Activated T-cell treated with anti-CD3 and anti-CD28 coated beads, Interleukin-2, amount 50 U/mL, for 24 hours (primary cell): ENCODE measurements around the gene THSD4.

Experiments
- DNase-seq: peaks from one replicate; pipeline ENCODE4 v3.0.0-alpha.2; 2020
- H3K27ac Mint-ChIP-seq: 2 replicates; pipeline ENCODE4 v1.8.0; 2020; ENCODE audit warnings: mild to moderate bottlenecking, mixed read lengths
- H3K27me3 Mint-ChIP-seq: 2 replicates; pipeline ENCODE4 v1.8.0; 2020; ENCODE audit warnings: mixed read lengths
- H3K36me3 Mint-ChIP-seq: 2 replicates; pipeline ENCODE4 v1.8.0; 2020; ENCODE audit warnings: low read depth, mixed read lengths
- H3K4me1 Mint-ChIP-seq: 2 replicates; pipeline ENCODE4 v1.8.0; 2020; ENCODE audit warnings: low read depth, mixed read lengths
- H3K4me3 Mint-ChIP-seq: 2 replicates; pipeline ENCODE4 v1.8.0; 2020; ENCODE audit warnings: mild to moderate bottlenecking, moderate library complexity, mixed read lengths
- H3K9me3 Mint-ChIP-seq: 2 replicates; pipeline ENCODE4 v1.8.0; 2020; ENCODE audit warnings: mixed read lengths

THSD4 gene

DNA sequence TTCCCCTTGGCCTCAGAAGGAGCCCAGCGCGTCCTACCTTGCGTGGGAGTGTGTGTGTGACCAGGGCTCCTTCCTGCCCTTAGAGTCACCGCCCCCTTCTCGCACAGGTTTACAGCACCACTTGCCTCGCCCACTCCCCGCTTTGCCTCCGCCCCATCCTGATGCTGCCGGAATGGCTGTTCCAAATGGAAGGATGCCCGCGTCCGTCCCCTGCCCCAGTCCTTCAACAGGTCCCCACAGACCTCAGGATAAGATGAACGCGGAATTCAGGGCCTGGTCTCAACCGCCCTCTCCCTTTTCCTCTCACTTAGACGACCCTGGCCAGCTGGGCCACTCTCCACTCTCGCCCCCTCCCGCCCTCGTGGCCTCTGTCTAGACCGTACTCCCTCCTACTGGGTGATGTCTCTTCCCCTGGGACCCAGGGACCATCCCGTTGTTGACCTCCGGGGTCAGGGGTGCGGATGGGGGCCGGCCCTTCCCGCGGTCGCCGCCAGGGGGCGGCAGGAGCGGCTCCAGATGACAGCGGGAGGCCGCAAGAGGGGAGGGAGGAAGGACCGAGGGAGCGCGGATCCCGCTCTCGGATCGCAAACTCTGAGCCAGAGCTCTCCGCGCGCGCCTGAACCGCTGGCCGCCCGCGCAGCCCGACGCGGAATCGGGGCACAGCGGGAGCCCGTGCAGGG, at the start of gene THSD4:
Gene THSD4 (plus strand): TSS at position 585 of the 680 bp plus-strand sequence.
- no peaks in the 10 kb centered on the region for H3K9me3 Mint-ChIP-seq
- peak within 1 kb of the TSS; percentile 65 for H3K4me3 Mint-ChIP-seq
- H3K27ac Mint-ChIP-seq, result no peak within 1 kb of the TSS
- peaks cover 64% of the 10 kb centered on the region for H3K27me3 Mint-ChIP-seq
- H3K4me1 Mint-ChIP-seq, result peaks cover 12% of the 10 kb centered on the region
- no peaks in the 10 kb centered on the region for H3K36me3 Mint-ChIP-seq
- DNase-seq, result peak; percentile 75

DNA sequence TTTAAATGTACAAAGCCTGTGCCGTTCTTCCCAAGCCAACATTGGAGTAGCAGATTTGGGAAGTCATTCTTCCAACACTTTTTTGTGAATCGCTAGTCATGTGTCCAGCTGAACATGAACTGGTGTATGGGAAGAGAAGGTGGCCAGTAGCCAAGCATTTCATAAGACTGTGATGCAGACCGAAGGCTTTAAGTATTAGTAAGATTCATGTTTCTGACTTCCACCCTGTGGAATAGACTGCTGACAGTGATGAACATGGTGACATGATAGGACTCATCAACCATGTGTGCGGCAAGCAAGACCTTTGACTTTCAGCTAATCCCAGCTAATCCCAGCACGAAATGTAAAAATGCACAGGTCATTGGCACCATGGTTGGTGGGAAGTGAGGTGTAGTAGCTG, 48.3 kb upstream of the THSD4 start:
- Mint-ChIP-seq H3K4me1 (no peaks in the 10 kb centered on the region), H3K27me3 (peaks cover 48% of the 10 kb centered on the region), H3K9me3 (no peaks in the 10 kb centered on the region), H3K4me3 (no peak overlapping the region), H3K36me3 (no peaks in the 10 kb centered on the region), H3K27ac (no peak overlapping the region)
- no peak for DNase-seq

DNA sequence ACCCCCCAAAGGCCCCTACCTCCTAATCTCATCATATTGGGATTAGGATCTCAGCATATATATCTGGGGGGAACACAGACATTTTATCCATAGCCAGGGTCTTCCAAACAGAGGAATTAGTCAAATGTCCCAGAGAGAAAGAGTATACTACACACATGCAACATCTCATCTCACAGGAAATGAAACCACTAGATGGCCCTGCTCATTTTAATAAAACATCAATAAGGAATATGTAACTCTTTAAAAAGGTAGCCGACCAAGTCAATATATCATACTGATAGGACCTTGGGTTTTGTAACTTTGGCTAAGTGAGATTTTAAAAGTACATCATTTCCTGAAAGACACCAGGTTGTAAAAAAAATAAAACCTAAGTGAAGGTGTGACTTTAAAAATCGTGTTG, 45.6 kb upstream of the THSD4 start:
- H3K4me3 Mint-ChIP-seq, result no peak overlapping the region
- no peaks in the 10 kb centered on the region for H3K4me1 Mint-ChIP-seq
- H3K9me3 Mint-ChIP-seq, result no peaks in the 10 kb centered on the region
- no peak overlapping the region for H3K27ac Mint-ChIP-seq
- peaks cover 40% of the 10 kb centered on the region for H3K27me3 Mint-ChIP-seq
- DNase-seq, result no peak
- no peaks in the 10 kb centered on the region for H3K36me3 Mint-ChIP-seq

DNA sequence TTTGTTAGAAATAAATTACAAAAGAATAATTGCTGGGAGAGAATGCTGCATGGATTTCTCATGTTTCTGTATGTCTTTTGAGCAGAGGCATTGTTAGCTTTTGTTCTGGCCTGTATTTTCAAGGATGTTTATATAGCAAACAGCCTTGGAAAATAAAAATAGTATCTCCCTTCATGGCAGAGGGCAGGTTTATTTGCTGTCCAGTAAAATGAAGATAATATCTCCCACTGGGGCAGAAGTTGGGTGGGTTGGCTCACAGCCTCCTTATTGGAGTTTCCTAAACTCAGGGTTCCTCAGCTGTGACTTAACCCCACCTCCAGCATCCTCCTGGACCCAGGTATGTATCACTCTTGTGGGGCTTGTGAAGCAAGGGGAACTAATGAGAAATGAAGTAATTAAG, 43.7 kb upstream of the THSD4 start:
- Mint-ChIP-seq H3K27ac (no peak overlapping the region), H3K27me3 (peaks cover 30% of the 10 kb centered on the region), H3K4me3 (no peak overlapping the region), H3K9me3 (no peaks in the 10 kb centered on the region), H3K4me1 (no peaks in the 10 kb centered on the region), H3K36me3 (no peaks in the 10 kb centered on the region)
- DNase-seq, result no peak

DNA sequence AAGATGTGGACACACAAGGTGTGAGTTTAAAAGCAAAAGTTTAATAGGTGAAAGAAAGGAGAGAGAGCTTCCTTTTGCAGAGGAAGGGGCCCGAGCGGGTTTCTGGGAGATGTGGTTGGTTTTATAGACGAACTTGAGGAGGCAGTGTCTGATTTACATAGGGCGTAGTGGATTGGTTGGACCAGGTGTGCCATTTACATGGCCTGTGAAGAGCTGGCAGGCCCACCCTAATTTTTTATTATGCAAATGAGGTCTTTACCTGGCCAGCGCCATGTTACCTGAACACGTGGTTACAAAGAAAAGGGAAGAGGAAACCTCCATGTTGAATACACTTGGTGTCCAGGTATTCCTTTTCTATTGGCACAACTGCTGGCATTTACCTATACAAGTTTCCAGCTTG, 42.8 kb upstream of the THSD4 start:
- H3K36me3 Mint-ChIP-seq, result no peaks in the 10 kb centered on the region
- DNase-seq, result no peak
- H3K4me1 Mint-ChIP-seq, result no peaks in the 10 kb centered on the region
- H3K27ac Mint-ChIP-seq, result no peak overlapping the region
- H3K27me3 Mint-ChIP-seq, result peaks cover 22% of the 10 kb centered on the region
- H3K4me3 Mint-ChIP-seq, result no peak overlapping the region
- no peaks in the 10 kb centered on the region for H3K9me3 Mint-ChIP-seq

DNA sequence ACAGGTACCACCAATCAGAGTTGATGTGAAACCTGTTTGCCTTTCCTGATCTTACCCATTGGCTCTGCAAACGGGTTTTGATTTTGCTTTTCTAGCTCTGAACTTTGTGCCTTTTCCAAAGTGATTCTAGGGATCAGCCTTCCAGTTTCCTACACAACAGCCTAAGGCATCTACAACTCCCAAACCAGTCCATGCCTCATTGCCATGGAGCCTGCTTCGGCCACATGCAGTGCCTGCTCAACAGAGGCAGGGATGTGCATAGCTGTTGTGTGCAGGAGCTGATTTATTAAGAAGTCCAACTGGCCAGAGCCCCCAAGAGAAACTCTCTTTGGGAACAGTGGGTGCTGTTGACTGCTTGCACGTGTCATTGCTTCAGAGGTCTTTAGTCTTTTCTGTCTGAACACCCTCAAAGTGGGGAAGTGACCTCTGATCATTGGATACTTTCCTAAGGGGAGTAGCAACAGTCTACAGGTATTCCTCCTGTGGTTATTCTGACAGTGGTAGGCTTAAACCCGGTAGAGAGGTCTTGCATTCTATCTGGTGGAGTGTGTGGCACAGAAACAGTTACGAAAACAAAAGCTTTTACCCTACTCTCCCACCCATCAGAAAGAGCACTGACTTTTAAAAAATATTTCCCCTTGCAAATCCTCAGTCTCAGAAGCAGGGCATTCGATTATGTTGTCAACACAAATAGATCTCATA, 36.6 kb upstream of the THSD4 start:
- H3K4me1 Mint-ChIP-seq, result no peaks in the 10 kb centered on the region
- H3K36me3 Mint-ChIP-seq, result no peaks in the 10 kb centered on the region
- DNase-seq, result no peak
- H3K27ac Mint-ChIP-seq, result no peak overlapping the region
- H3K4me3 Mint-ChIP-seq, result no peak overlapping the region
- peaks cover 21% of the 10 kb centered on the region for H3K27me3 Mint-ChIP-seq
- no peaks in the 10 kb centered on the region for H3K9me3 Mint-ChIP-seq

DNA sequence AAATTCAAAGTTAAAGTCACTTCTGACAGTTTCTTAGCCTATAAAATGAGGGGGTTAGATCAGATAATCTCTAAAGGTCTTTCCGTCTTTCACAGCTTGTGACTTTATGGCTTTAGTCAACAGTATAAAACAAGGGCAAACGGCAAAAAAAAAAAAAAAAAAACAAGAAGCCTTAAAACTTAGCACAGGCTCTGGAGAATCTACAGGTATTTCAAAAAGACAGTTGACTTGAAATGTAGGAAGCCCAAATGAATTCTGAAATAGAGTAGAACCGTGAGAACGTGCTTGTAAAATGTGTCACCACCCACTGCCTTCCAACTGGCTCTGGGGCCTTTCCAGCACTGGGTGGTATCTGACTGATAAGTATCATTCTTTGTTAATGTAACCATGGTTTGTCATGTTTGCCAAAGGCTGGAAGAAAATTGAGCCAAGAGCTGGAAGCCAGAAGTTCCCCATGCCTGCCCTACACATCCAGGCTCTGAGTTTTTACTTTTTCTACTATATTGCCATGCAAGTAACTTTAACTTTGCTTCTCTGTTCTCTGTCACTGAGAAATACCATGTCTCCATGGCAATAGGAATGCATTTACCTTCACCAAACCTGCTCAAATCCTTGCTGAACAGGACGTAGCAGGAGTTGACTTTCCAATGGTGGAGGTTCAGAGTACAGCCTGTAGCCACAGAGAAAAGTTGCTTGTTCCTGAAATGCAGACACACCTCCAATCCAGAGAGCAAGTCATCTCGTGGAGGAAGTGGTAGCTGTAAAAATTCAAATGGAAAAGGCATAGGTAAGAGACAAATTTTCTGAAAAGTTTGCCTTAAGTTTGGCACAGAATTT, 35.8 kb upstream of the THSD4 start:
- no peaks in the 10 kb centered on the region for H3K9me3 Mint-ChIP-seq
- no peak for DNase-seq
- H3K36me3 Mint-ChIP-seq, result no peaks in the 10 kb centered on the region
- H3K27me3 Mint-ChIP-seq, result peaks cover 26% of the 10 kb centered on the region
- H3K4me1 Mint-ChIP-seq, result no peaks in the 10 kb centered on the region
- H3K4me3 Mint-ChIP-seq, result no peak overlapping the region
- H3K27ac Mint-ChIP-seq, result no peak overlapping the region

DNA sequence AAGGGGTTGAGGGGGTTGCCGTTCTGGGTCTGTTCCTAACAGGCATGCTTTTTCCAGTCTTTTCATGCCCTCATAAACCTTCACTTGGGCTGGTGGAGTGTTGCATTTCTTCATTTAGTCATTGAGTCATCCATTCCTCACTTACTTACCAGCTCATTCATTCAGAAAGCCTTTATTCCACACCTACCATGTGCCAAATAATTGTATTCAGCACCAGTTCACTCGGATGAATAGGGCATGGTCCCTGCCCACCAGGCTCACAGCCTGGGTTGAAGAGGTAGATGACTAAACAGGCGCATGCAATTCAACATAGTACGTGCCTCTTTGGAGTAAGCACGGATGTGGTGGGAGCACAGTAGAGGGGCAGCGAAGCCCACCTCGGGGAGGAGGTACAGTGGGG, 35.1 kb upstream of the THSD4 start:
- Mint-ChIP-seq H3K4me3 (no peak overlapping the region), H3K4me1 (no peaks in the 10 kb centered on the region), H3K27me3 (peaks cover 32% of the 10 kb centered on the region), H3K27ac (no peak overlapping the region), H3K9me3 (no peaks in the 10 kb centered on the region), H3K36me3 (no peaks in the 10 kb centered on the region)
- DNase-seq, result no peak

DNA sequence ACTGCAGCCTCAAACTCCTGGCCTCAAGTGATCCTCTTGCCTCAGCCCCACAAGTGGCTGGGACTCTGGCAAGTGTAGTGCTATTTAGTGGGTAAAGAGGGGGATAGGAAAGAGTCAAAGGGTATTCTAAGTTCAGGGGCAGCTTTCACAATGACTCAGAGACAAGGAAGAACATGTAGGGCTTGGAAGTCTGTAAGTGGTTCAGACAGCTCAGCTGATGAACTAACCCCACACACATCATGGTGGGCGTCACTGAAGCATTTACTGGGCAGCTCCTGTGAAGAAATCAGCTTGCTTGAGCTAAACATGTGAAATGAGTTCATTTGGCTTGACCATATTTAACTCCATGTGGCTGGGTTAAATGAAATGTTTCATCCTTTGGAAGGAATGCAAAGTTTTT, 34.6 kb upstream of the THSD4 start:
- H3K4me1 Mint-ChIP-seq, result no peaks in the 10 kb centered on the region
- no peaks in the 10 kb centered on the region for H3K36me3 Mint-ChIP-seq
- DNase-seq, result no peak
- H3K27me3 Mint-ChIP-seq, result peaks cover 38% of the 10 kb centered on the region
- no peak overlapping the region for H3K4me3 Mint-ChIP-seq
- H3K9me3 Mint-ChIP-seq, result no peaks in the 10 kb centered on the region
- no peak overlapping the region for H3K27ac Mint-ChIP-seq

DNA sequence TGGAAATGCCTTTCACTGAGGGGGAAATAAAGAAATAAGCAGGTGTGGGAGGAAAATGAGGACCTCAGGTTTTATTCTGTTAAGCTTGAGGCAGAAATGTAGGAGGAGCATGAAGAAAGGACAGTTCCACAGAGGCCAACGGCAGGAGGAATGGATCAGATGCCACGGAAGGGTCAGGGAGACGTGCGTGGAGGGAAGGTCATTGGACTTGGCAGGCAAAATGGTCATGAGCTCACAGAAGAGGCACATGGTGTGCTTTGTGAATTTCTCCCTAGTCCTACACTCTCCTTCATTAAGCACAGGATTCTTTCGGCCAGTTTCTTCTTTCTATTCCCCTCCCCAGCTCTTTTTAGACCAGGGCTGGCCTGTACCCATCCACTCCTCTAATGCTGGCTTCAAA, 32.5 kb upstream of the THSD4 start:
- DNase-seq, result no peak
- Mint-ChIP-seq H3K9me3 (no peaks in the 10 kb centered on the region), H3K27me3 (peaks cover 52% of the 10 kb centered on the region), H3K4me3 (no peak overlapping the region), H3K4me1 (no peaks in the 10 kb centered on the region), H3K27ac (no peak overlapping the region), H3K36me3 (no peaks in the 10 kb centered on the region)

DNA sequence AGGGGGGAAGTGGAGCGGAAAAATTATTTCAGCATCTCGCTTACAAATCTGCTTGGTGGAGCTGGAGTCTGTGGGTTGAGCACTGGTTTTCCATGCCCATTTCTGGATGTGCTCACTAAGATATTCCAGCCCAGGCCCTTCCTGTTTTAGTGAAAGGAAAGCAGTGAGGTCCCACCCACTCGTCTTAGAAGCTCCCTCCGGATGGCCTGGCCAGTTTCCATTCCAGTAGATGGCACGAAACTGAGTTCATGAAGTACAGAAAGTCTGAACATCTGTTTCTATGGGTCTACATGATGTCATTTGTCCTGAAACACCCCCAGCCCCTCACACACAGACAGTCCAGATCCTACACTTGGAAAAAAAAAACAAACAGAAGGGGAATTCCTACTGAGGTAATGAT, 31.9 kb upstream of the THSD4 start:
- DNase-seq, result no peak
- H3K4me1 Mint-ChIP-seq, result no peaks in the 10 kb centered on the region
- H3K27ac Mint-ChIP-seq, result no peak overlapping the region
- H3K27me3 Mint-ChIP-seq, result peaks cover 56% of the 10 kb centered on the region
- H3K9me3 Mint-ChIP-seq, result no peaks in the 10 kb centered on the region
- H3K36me3 Mint-ChIP-seq, result no peaks in the 10 kb centered on the region
- H3K4me3 Mint-ChIP-seq, result no peak overlapping the region

DNA sequence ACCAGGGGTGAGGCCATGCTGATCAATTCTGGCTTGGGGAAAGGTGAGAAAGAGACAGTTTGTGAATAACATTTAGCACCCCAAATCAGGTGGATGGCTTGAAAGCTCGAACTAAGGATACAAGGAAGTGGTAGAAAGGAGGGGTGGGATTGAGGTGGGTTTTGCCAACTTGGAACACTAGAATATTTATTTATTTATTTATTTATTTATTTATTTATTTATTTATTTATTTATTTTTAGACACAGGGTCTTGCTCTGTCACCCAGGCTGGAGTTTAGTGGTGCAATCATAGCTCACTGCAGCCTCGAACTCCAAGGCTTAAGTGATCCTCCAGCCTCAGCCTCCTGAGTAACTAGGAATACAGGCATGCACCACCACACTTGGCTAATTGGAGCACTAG, 31.0 kb upstream of the THSD4 start:
- Mint-ChIP-seq H3K36me3 (no peaks in the 10 kb centered on the region), H3K27ac (no peak overlapping the region), H3K4me3 (no peak overlapping the region), H3K4me1 (no peaks in the 10 kb centered on the region), H3K27me3 (peaks cover 56% of the 10 kb centered on the region), H3K9me3 (peaks cover 2% of the 10 kb centered on the region)
- no peak for DNase-seq

DNA sequence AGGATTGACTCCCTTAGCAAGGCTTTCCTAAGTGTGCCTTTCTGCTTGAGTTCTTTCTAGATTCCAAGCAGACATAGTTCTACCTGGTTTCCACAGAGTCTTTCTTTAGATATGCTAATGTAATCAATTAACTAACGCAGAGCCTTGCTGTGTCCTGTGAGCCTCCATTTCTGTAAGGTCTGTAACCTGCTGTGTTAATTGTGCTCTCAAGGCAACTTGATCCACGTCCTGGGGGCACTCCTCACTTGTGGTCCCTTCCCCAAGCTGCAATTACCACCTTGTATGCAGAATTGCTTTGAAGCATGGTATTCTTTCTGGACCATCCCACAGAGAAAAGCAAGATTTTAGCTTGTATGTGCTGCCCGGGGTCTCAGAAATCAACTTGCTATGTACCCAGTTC, 29.5 kb upstream of the THSD4 start:
- no peaks in the 10 kb centered on the region for H3K36me3 Mint-ChIP-seq
- DNase-seq, result no peak
- H3K9me3 Mint-ChIP-seq, result peaks cover 2% of the 10 kb centered on the region
- H3K4me1 Mint-ChIP-seq, result no peaks in the 10 kb centered on the region
- H3K4me3 Mint-ChIP-seq, result no peak overlapping the region
- peaks cover 59% of the 10 kb centered on the region for H3K27me3 Mint-ChIP-seq
- H3K27ac Mint-ChIP-seq, result no peak overlapping the region

DNA sequence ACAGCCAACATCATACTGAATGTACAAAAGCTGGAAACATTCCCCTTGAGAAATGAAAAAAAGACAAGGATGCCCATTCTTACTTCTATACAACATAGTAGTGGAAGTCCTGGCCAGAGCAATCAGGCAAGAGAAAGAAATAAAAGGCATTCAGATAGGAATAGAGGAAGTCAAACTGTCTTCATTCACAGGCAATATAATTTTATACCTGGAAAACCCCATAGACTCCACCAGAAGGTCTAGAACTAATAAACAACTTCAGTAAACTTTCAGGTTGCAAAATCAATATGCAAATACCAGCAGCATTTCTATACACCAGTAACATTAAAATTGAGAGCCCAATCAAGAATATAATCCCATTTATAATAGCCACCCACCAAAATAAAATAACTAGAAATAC, 27.1 kb upstream of the THSD4 start:
- peaks cover 56% of the 10 kb centered on the region for H3K27me3 Mint-ChIP-seq
- no peak overlapping the region for H3K4me3 Mint-ChIP-seq
- peaks cover 2% of the 10 kb centered on the region for H3K9me3 Mint-ChIP-seq
- DNase-seq, result no peak
- no peaks in the 10 kb centered on the region for H3K36me3 Mint-ChIP-seq
- H3K4me1 Mint-ChIP-seq, result no peaks in the 10 kb centered on the region
- H3K27ac Mint-ChIP-seq, result no peak overlapping the region

DNA sequence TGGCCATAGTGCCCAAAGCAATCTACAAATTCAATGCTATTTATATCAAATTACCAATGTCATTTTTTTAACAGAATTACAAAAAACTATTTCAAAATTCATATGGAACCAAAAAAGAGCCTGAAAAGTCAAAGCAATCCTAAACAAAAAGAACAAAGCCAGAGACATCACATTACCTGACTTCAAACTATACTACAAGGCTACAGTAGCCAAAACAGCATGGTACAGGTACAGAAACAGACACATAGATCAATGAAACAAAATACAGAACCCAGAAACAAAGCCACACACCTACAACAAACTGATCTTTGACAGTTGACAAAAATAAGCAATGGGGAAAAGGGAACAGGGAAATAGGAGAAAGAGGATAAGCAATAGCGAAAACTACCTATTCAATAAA, 26.6 kb upstream of the THSD4 start:
- no peak for DNase-seq
- no peaks in the 10 kb centered on the region for H3K4me1 Mint-ChIP-seq
- H3K36me3 Mint-ChIP-seq, result no peaks in the 10 kb centered on the region
- no peak overlapping the region for H3K4me3 Mint-ChIP-seq
- H3K9me3 Mint-ChIP-seq, result peaks cover 2% of the 10 kb centered on the region
- peaks cover 56% of the 10 kb centered on the region for H3K27me3 Mint-ChIP-seq
- no peak overlapping the region for H3K27ac Mint-ChIP-seq
